ENCODE data around the gene PVR. TPM values are rescaled to one million over a fixed set of nuclear protein-coding genes. Genes with fewer than 3 reads are reported as not detected.

Gene PVR
- total RNA-seq, 3 donors from 2014 or later, result 8.5 to 30.2 (median 22.0) TPM

- H3K27me3 ChIP-seq, result peaks cover 0 to 3% of the 10 kb centered on the region in 2 donors
- H3K36me3 ChIP-seq, result no peaks in the 10 kb centered on the region
- no peak for TF ChIP-seq CTCF (IDR thresholded peaks at IDR 0.05)
- H3K9me3 ChIP-seq, result no peaks in the 10 kb centered on the region
- no peak overlapping the region for H3K4me3 ChIP-seq
- intact Hi-C loops (cut with DNase I; ENCODE audit: low total_unique reads), result no loop called here
- no peaks in the 10 kb centered on the region for H3K4me1 ChIP-seq
- no peak for DNase-seq (ENCODE audit: low spot score in 2 of 2)
- no peak overlapping the region for H3K27ac ChIP-seq
Observed at GRCh38 chr19:44611812-44612295, 31.9 kb upstream of the PVR start.

- H3K4me1 ChIP-seq, result no peaks in the 10 kb centered on the region
- no peak within 1 kb of the TSS for H3K27ac ChIP-seq
- intact Hi-C loops (cut with DNase I; ENCODE audit: low total_unique reads), result no loop called here
Observed at GRCh38 chr19:44613295-44614178, 30.2 kb upstream of the PVR start, which contains the start of gene IGSF23. TSS of gene IGSF23 (plus strand) at chr19:44613563. CDS start at chr19:44613646, 83 bp downstream.

GRCh38 chr19:44614313-44614712 is 29.4 kb upstream of the PVR start:
- H3K4me3 ChIP-seq, result no peak overlapping the region

More at GRCh38 chr19:44613295-44614178, 30.2 kb upstream of the PVR start, which contains the start of gene IGSF23:
- DNase-seq (ENCODE audit: low spot score in 2 of 2), result no peak
- TF ChIP-seq POLR2A (IDR thresholded peaks at IDR 0.05) (no peak), CTCF (IDR thresholded peaks at IDR 0.05) (no peak), POLR2AphosphoS5 (IDR thresholded peaks at IDR 0.05) (no peak)
- no peak within 1 kb of the TSS for H3K4me3 ChIP-seq
- no peaks in the 10 kb centered on the region for H3K36me3 ChIP-seq
- H3K27me3 ChIP-seq, result peaks cover 0 to 3% of the 10 kb centered on the region in 2 donors
- H3K9me3 ChIP-seq, result no peaks in the 10 kb centered on the region

GRCh38 chr19:44615863-44616247 is 27.9 kb upstream of the PVR start:
- DNase-seq (ENCODE audit: low spot score in 2 of 2), result no peak

More at GRCh38 chr19:44614313-44614712, 29.4 kb upstream of the PVR start:
- Histone ChIP-seq H3K4me1 (no peaks in the 10 kb centered on the region), H3K9me3 (no peaks in the 10 kb centered on the region), H3K36me3 (no peaks in the 10 kb centered on the region), H3K27ac (no peak overlapping the region), H3K27me3 (peaks cover 0 to 3% of the 10 kb centered on the region in 2 donors)
- TF ChIP-seq POLR2AphosphoS5 (IDR thresholded peaks at IDR 0.05) (no peak), POLR2A (IDR thresholded peaks at IDR 0.05) (no peak), CTCF (IDR thresholded peaks at IDR 0.05) (no peak)
- intact Hi-C loops (cut with DNase I; ENCODE audit: low total_unique reads), result no loop called here
- DNase-seq (ENCODE audit: low spot score in 2 of 2), result no peak

More at GRCh38 chr19:44615863-44616247, 27.9 kb upstream of the PVR start:
- Histone ChIP-seq H3K4me1 (no peaks in the 10 kb centered on the region), H3K27ac (no peak overlapping the region), H3K36me3 (no peaks in the 10 kb centered on the region), H3K27me3 (peaks cover 0 to 3% of the 10 kb centered on the region in 2 donors), H3K4me3 (no peak overlapping the region), H3K9me3 (no peaks in the 10 kb centered on the region)
- intact Hi-C loops (cut with DNase I; ENCODE audit: low total_unique reads), result no loop called here
- no peak for TF ChIP-seq POLR2AphosphoS5 (IDR thresholded peaks at IDR 0.05)
- TF ChIP-seq POLR2A (IDR thresholded peaks at IDR 0.05), result no peak
- TF ChIP-seq CTCF (IDR thresholded peaks at IDR 0.05), result no peak

All from breast epithelium (tissue), 4 donors.